Stimulated activated CD8-positive, alpha-beta memory T cell treated with anti-CD3 and anti-CD28 coated beads, Interleukin-7, amount 100 ng/mL, for 1 hour (primary cell): ENCODE measurements around the gene OR7C1.
"Not testable (repeated sequence)": the region's sequence is repeated elsewhere in the genome, so short reads cannot be mapped to it uniquely, and the experiment has no call there.

ENCODE experiments used
- DNase-seq, 2 donors: peaks; one replicate each; pipeline ENCODE4 v3.0.0-alpha.2; 2020; ENCODE audit warnings: low read depth in 2 of 2

OR7C1 gene

DNA sequence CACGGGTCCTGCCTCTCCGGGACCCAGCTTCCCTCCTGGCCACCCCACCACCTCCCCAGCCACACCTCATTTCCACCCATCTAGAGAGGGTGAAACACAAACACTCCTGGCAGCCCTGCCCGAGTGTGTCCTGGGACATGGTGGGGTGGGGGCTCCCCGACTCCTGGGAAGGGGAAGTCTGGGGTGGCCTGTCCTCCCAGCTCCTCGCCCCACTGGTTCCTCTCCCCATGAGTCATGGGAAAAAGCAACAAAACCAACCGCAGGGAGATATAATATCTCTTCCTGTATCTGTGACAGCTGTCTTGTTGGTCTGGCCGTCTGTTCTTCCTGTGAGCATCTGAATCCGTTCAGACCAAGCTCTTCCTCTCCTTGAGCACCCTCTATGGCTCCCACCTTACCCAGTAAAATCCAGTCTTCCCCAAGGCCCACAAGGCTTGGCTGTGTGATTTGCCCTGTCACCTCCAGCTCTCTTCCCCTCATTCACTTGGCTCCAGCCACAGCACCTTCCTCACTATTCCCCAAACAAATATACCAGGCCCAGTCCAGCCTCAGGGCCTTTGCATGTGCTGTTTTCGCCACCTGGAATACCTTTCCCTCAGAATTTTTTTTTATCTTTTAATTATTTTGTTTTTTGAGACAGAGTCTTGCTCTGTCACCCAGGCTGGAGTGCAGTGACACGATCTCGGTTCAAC is 49.7 kb downstream of the OR7C1 start:
- DNase-seq: not testable (repeated sequence)

DNA sequence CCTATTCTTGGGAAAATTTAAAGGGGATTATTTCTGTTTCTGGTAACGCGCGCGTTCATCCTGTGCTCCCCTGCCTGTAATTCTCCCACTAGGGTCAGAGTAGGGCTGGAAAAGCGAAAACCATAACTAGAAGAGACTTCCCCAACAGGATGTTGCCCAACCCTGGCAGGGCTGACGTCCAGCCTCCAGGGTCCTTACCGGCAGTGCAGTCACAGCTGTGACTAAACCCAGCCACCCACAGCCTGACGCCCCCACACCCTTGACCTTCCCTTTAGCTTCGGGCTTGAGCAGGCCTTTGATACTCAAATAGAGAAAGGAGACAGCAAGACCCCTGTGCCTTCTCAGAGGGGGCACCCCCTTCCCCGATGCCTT is 50.3 kb downstream of the OR7C1 start:
- DNase-seq: not testable (repeated sequence)

DNA sequence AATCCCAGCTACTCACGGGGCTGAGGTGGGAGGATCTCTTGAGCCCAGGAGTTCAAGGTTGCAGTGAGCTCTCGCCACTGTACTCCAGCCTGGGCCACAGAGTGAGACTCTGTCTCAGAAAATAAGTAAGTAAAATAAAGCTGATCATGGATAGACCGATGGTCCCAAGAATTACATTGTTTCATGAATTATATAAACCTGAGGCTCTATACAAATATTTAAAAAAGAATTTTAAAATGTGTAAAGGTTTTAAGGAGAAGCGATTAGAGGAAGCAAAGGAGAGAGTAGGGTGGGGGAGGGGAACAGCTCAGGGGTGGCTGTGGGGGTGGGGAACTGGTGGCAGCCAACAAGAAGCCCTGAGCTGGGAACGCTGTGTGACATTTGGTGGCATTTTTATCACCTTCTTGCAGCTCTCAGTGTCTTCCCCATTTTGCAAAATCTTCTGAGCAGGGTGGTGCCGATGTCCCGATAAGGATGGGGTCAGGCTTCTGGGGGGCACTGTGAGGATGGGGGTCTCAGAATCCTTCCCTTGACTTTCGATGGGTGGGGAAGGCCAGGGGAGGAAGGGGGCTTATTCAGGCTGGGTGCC is 51.5 kb downstream of the OR7C1 start:
- not testable (repeated sequence) for DNase-seq

DNA sequence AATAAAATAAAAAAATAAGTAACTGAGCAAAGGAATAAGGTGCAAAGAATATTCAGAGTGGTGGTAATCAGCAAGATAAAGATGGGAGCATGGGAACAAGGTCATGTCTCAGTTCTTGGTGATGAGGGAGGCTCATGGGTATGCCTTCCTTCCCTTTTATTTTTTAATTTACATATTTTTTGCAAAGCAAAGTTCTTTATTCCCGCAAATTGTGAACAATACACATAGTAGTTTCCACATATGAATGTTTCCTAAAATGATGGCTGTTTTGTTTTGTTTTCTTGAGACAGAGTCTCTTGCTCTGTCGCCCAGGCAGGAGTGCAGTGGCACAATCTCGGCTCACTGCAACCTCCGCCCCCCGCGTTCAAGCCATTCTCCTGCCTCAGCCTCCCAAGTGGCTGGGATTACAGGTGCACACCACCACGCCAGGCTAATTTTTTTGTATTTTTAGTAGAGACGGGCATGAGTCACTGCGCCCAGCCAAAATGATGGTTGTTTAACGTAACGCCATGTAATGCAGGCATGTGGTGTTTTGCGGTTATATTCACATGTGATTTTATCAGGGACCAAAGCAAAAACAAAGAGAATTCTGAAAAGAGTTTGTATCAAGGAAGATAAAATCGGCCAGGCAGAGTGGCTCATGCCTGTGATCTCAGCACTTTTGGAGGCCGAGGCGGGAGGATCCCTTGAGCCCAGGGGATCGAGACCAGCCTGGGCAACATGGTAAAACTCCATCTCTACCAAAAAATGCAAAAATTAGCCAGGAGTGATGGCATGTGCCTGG is 52.2 kb downstream of the OR7C1 start:
- no peak for DNase-seq

DNA sequence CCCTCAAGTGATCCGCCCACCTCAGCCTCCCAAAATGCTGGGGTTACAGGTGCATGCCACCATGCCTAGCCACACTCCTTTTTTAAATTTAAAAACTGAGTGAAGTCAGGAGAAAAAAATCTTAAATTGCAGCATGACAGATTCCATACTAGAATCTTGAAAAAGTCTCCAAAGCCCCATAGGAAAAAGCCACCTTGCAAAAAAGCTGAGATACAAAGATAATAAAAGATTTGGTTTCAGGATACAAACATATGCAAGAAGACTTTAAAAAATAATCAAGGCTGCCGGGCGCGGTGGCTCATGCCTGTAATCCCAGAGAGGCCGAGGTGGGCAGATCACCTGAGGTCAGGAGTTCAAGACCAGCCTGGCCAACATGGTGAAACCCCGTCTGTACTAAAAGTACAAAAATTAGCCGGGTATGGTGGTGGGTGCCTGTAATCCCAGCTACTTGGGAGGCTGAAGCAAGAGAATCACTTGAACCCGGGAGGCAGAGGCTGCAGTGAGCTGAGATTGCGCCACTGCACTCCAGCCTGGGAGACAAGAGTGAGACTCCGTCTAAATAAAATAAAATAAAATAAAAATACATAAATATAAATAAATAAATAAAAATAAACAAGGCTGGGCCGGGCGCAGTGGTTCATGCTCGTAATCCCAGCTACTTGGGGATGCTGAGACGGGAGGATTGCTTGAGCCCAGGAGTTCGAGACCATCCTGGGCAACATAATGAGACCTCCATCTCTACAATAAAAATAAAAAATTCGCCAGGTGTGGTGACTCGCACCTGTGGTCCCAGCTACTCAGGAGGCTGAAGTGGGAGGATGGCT is 53.1 kb downstream of the OR7C1 start:
- DNase-seq: not testable (repeated sequence)

DNA sequence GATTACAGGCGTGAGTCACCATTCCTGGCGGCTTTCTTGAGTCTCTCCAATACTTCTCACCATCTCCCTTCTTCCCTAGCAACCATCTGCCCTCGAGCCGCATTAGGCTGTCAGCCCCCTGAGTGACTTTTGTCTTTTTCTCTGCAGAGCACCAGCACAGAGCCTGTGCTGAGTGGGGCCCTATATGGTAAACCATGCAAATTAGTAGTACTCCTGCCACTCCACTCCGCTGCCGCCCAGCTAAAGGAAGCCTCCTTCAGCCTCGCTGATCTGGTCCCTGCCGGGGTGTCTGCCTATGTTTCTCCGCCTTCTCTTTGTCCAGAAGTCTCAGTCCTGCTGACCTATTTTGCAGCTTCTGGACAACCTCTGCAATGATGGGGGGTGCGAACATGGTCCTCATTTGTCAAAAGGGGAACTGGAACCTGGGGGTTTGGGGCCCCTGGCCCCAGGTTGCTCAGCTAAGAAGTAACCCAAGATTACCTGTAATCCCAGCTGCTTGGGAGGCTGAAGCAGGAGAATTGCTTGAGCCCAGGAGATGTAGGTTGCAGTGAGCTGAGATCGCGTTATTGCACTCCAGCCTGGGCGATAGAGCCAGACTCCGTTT is 54.3 kb downstream of the OR7C1 start:
- DNase-seq: not testable (repeated sequence)

DNA sequence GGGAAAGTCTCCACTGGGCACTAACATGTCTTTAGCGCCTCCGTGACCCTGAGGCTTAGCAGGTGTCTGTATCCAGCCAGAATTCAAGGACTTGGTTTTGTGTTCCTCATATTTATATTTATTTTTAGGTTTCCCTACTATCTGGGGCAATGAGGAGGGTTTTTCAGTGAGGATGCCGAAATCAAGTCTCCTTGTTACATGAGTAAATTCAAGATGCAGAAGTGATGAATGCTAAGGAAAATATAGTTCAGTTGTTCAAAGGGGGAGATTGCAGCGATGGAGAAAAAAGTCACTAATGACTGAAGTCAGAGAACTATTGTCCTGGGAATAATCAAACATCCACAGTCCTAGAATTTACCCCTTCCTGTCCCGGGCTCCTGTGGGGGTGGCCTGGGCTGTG is 55.8 kb downstream of the OR7C1 start:
- no peak for DNase-seq

DNA sequence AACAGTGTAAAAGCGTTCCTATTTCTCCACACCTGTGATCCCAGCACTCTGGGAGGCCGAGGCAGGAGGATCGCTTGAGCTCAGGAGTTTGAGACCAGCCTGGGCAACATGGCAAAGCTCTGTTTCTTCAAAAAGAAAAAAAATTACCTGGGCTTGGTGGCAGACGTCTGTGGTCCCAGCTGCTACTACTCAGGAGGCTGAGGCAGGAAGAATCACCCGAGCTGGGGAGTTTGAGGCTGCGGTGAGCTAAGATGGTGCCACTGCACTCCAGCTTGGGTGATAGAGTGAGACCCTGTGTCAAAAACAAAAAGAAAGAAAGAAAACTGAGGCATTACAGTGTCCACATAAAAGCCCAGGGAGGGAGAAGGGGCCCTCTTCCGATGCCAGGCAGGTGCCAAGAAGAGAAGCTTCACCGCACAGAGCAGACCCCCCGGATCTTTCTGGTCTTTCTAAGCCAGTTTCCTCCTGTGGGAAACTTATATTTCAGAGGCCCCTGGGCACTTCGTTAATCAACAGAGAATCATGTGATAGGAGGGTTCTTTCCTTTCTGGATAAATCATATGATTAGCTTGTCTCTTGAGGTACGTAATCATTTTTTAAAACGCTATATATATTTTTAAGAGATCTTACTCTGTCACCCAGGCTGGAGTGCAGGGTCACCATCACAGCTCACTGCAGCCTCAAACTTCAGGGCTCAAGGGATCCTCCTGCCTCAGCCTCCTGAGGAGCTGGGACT is 56.7 kb downstream of the OR7C1 start, which contains the start of gene ADGRE2:
Gene ADGRE2 (minus strand): TSS at position 451 of the 736 bp plus-strand sequence. CDS start 1,804 bp downstream, outside the sequence.
- not testable (repeated sequence) for DNase-seq

DNA sequence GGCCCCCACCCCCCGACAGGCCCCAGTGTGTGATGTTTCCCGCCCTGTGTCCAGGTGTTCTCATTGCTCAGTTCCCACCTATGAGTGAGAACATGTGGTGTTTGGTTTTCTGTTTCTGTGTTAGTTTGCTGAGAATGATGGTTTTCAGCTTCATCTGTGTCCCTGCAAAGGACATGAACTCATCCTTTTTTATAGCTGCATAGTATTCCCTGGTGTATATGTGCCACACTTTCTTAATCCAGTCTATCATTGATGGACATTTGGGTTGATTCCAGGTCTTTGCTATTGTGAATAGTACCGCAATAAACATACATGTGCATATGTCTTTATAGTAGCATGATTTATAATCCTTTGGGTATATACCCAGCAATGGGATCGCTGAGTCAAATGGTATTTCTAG is 57.3 kb downstream of the OR7C1 start:
- not testable (repeated sequence) for DNase-seq

DNA sequence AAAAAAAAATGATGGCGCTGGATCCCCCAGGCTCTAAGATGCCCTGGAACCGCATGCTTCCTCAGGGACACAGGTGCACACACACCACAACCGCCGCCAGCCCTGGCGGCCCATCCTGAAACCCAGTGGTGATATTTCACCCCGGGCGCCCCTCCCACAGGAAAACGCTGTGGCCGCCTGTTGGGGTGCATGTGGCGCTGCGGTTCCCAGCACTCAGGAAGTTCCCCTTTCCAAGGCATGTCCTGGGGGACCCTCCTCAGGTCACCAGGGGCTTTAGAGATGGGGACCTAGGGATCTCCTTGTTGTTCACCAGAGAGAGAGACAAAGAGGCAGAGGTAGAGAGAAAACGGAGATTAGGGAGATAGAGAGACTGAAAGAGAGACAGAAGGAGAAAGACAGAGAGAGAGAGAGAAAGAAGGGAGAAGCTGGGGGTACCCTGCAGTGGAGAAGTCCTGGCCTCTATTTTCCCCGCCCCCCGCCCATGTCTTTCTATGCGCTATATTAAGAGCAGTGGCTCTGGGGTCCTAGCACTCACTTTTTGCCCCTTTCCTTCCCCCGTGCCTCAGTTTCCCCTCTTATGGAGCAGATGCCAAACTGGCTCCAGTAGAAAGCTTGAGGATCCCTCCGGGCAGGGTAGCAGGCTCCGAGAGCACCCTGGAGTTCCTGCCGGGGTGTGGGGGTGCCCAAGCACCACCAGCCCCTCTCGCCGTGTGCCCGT is 59.0 kb downstream of the OR7C1 start:
- DNase-seq: no peak

DNA sequence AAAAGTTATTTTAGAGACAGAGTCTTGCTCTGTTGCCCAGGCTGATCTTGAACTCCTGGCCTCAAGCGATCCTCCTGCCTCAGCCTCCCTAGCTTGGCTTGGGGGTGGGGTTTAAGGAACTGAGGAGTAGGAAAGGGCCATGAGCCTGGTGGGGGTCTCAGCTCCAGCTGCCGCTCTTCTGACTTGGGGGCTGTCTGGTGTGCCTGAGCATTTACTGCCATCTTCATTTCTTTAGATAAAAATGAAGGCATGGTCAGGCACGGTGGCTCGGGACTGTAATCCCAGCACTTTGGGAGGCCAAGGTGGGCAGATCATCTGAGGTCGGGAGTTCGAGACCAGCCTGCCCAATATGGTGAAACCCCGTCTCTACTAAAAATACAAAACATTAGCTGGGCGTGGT is 59.7 kb downstream of the OR7C1 start:
- not testable (repeated sequence) for DNase-seq

DNA sequence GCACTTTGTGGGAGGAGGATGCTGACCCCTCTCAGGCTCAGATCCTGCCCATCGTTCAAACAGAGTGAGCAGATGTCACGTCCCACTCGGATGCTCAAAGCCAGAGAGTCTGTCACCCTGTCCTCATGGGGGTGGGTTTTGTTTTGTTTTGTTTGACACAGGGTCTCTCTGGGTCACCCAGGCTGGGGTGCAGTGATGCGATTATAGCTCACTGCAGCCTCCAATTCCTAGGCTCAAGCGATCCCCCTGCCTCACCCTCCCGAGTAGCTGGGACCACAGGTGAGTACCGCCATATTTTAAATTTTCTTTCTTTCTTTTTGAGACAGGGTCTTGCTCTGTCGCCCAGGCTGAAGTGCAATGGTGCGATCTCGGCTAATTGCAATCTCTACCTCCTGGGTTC is 60.6 kb downstream of the OR7C1 start:
- DNase-seq: no peak

DNA sequence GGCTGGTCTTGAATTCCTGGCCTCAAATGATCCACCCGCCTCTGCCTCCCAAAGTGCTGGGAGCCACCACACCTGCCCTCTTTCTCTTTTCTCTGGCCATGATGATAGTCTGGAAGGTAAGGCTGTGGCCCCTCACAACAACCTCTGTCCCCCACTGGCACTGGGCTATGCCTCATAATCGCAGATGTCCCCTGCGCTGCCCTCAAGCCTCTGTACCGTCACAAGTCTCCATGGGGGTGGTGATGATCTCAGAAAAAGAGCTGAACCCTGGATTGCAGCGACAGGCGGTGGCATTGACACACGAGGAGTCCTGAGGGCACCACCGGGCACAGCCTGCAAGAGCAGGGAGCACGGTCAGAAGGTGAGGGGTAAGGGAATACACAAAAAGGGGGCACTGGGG is 61.3 kb downstream of the OR7C1 start:
- not testable (repeated sequence) for DNase-seq

DNA sequence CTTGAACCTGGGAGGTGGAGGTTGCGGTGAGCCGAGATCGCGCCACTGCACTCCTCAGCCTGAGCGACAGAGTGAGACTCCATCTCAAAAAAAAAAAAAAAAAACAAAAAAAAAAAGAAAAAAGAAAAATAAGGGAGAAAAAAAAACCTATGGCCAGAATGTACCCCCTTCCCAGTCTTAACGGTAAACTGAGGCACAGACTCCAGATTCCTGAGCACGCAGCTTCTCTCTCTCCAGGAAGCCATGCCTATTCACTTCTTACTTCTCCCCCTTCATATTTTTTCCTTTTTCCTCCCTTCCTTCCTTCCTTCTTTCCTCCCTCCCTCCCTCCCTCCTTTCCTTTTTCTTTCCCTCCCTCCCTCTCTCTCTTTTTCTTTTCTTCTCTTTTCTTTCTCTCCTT is 62.0 kb downstream of the OR7C1 start:
- DNase-seq: no peak

DNA sequence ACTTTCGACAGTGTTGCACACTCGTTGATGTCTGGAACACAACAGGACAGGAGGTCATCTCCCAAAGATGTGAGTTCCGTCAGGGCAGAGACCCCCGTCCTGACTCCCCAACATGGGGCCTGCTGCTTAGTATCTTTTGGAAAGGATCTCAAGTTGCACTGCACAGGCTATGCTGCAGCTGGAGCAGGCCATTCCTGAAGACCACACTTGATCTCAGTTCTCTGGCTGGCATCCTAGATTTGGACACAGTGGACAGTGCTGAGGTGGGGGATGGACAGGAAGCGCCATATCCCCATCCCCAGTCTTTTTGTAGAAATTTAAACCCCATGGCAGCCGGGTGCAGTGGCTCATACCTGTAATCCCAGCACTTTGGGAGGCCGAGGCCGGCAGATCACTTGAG is 62.5 kb downstream of the OR7C1 start:
- no peak for DNase-seq

DNA sequence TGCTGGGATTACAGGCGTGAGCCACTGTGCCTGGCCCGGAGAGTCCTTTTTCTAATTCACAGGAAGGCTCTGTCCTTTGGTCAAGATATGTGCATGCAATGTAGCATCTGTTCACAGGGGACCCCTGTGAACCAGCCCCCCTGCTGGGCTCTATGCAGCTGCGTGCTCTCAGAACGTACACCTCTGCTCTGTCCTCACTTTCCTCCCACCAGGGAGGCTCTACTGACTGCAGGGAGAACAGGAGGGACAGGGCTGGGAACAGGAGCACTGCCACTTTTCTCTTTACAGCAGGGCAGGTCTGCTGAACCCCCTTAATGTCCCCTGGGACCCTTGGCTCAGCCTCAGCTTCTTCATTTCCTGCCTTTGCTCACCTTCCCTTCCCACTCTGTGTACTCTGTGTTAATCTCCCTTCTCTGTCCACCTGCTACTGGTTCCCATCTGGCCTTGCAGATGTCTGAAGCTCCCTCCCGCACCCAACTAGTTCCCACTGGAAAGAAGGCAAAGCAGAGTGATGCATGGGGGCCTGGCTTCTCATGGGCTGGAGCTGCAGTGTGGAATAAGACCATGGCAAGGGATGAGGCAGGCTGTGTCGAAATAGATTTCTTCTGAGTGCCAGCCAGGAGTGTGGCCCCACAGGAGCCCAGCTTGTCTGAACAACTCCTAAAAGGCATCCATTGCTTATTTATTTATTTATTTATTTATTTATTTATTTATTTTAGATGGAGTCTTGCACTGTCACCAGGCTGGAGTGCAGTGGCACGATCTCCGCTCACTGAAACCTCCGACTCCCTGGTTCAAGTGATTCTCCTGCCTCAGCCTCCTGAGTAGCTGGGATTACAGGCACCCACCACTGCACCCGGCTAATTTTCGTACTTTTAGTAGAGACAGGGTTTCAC is 63.8 kb downstream of the OR7C1 start:
- DNase-seq: no peak

DNA sequence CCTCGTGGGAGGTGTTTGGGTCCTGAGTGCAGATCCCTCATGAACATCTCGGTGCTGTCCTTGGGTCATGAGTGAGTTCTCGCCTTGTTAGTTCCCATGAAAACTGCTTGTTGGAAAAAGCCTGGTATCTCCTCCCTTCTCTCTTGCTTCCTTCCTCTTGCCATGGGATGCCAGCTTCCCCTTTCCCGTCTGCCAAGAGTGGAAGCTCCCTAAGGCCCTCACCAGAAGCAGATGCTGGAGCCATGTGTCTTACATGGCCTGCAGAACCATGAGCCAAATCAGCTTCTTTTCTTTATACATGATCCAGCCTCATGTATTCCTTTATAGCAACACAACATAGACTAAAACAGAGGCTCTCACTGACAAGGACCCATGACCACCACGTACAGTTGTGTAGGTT is 64.8 kb downstream of the OR7C1 start:
- DNase-seq: no peak

DNA sequence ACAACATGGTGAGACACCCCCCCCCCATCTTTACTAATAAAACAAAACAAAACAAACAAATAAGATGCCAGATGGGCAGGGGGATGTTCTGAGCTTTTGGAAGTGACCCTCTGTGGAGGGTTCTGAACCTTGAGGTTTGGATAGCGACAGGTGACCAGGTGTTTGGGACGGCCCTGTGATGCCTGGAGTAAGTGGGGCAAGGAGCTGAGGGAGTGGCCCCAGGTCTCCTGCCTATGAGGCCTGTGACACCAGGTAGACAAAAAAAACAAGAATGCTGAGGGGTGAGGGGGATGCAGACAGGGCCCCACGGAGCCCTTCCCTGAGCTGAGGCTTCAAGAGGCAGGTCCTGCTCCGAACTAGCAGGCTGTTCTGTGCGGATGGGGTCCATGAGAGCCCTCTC is 65.8 kb downstream of the OR7C1 start:
- DNase-seq: no peak

DNA sequence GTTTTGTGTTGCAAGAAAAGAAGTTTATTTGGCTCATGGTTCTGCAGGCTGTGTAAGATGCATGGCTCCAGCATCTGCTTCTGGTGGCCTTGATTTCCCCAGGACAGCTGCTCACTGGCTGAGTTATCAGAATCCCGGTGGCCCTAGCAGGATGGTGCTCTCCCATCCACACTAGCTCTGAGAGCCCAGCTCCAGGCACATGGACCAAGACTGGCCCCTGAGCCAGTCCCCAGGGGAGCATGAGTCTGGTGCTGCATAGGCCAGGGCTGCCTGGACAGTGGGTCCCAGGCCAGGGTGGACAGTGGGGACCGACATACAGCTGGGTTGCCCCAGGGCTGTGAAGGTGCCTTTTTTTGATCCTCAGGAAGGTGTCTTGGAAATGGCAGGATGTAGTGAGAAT is 67.0 kb downstream of the OR7C1 start:
- no peak for DNase-seq
